Measurements from ENCODE around the gene LIN7A. TPM values are rescaled to one million over a fixed set of nuclear protein-coding genes. Genes with fewer than 3 reads are reported as not detected.

Gene LIN7A
- total RNA-seq, 1 donor from 2014 or later = 32.7 TPM

GRCh38 chr12:80745851-80746505, 191.8 kb downstream of the LIN7A start:
- no peak for DNase-seq (ENCODE audit: extremely low spot score, unreplicated experiment)
- no peaks in the 10 kb centered on the region for H3K36me3 Mint-ChIP-seq
- TF ChIP-seq CTCF (conservative IDR thresholded peaks at IDR 0.05) = no peak
- no peak overlapping the region for H3K27ac Mint-ChIP-seq
- peaks cover 10% of the 10 kb centered on the region for H3K4me1 Mint-ChIP-seq (ENCODE audit: unreplicated experiment)
- H3K27me3 Mint-ChIP-seq = peaks cover 2% of the 10 kb centered on the region
- H3K4me3 Mint-ChIP-seq = no peak overlapping the region
- no peaks in the 10 kb centered on the region for H3K9me3 Mint-ChIP-seq

Small RNA genes within 50 kb of the gene (microRNA-seq; reads per million reads assigned to microRNA genes)
- gene MIR617 (not detected), gene MIR618 (4.4 reads per million, percentile 16 among the genes with 10 or more reads in this experiment)

Other genes starting within 250 kb of the LIN7A start
- 1.4 TPM in 1 of 2 replicates, not detected in the other for gene MYF6, start 230.3 kb downstream of the LIN7A start, total RNA-seq (ENCODE audit: low replicate concordance)
- gene MYF5, start 221.0 kb downstream of the LIN7A start, total RNA-seq (ENCODE audit: low replicate concordance) = not detected in 2 replicates
- gene ACSS3, start 140.1 kb upstream of the LIN7A start, total RNA-seq (ENCODE audit: low replicate concordance) = 24.5 and 28.0 TPM in 2 replicates

Data from type B pancreatic cell (in vitro differentiated cells).